NCI-H1417 (cell line): ENCODE data around the gene RIMBP3C.
"Not testable (repeated sequence)": the region's sequence is repeated elsewhere in the genome, so short reads cannot be mapped to it uniquely, and the experiment has no call there.

Experiments
- DNase-seq, 3 experiments: peaks; one replicate each; lab custom pipeline; 2025; lab: John Stamatoyannopoulos, UW

RIMBP3C gene

DNA sequence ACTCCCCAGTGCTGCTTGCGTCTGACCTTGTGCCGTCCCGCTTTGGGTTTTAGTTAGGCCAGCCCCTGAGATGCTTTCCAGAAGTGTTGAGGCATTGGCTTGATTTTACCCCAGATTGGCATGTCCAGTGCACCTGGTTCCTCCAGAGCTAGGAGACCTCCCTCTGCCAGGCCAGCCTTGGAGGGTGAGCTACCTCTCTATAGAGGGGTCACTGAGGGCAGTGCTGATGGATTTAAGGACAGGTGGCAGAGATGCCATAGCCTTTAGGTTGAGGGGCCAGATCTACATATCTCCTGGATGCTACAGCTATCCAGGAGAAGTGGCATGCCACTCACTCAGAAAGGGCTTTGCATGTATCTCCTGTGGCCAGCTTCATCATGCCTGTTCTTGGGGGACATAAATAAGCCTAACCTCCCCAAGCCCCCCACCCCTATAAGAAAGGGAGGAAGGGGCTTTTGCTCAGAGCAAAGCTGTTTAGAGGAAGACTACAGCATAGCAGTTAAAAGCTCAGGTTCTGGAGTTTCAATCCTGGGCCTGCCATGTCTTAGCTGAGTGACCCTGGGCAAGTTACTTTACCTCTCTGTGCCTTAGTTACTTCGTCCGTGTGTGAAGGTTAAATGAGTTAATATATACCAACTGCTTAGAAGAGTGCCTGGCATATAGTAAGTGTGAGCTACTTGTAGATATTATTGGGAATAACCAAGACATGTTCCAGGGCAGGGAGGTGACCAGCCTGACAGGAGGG lies 22.7 kb upstream of the RIMBP3C start:
- no peak for DNase-seq

DNA sequence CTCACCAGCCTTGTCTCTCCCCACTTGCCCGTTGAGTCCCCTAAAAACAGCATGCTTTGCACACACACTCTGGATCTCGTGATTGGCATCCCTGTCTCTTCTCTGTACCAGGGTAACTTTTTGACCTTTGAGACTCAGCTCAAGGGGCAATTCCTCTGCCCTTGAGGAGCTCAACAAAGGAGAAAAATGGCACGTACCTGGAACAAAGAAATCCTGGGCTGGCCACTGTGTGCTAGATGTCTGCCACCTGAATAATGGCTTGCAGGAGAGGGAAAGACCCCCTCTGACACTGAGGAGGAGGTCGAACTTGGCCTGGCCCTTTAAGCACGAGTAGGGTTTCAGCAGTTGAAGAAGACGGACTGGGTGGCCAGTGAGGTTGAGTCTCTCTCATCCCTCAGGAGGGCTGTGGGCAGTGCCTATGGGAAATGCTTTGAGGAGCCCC lies 22.1 kb upstream of the RIMBP3C start:
- DNase-seq, result no peak

DNA sequence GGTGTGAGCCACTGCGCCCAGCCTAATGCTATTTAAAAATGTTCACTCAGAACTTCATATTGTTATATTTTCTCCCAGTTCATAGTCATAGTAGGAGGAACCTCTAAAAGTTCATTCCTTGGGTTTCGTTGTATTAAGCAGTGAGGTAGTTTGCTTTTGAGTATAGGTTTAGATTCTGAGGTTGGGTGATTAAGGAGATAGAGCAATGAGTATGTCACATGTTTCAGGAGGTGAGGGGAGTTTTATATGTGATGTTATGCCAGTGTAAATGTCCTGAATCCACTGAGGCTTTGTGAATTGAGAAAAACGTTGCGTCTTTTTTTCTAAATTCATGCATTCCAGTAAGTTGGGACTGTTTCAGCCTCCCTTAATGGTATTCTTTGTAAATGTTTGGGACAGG lies 20.4 kb upstream of the RIMBP3C start:
- DNase-seq, result no peak

DNA sequence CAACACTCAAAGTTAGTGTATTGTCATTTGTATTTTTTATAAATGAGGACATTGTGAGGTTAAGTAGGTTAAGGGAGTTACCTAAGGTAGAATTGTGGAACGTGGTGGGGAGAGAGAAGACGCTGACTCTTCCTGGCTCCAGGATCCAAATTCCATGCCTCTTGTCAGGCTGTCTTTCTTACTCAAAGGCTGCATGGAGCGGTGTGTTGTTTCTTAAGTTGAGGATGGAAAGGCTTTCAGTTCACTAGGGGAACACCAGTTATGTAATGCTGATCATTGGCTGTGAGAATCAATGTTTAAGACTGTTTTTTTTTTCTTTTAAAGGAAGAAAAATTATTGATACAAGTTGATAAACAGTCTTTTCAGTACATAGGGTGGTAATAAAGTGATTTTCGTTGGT lies 19.1 kb upstream of the RIMBP3C start:
- no peak for DNase-seq

DNA sequence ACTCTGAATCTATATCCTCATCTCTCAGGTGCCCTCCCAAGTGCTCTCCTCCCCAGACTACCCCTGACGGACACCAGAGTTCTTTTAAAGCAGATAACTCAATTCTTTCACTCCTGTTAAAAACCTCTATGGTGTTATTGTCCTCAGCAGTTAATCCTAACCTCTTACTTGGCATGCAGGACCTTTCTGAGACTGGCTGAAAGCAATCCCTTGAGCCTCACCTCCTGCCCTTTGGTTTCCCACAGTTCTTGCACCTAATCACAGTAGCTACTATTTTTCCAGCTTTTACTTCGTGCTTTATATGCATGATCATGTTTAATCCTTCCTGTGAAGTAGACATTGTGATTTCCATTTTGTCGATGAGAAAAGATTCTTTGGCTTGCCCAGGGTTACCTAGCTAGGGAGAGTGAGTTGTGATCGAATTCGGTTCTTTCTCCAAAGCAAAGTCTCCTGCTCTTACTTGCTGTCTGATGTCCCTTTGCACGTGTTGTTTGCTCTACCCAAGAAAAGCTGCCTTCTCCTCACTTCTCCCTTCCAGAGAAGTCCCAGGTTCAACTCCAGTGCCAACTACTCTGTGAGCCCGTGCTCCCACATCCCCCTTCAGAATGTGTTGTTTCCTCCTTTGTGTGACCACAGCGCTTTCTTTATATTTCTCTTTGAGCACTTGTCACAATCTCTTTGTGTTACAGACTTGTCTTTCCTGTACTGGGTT lies 18.4 kb upstream of the RIMBP3C start:
- no peak for DNase-seq

DNA sequence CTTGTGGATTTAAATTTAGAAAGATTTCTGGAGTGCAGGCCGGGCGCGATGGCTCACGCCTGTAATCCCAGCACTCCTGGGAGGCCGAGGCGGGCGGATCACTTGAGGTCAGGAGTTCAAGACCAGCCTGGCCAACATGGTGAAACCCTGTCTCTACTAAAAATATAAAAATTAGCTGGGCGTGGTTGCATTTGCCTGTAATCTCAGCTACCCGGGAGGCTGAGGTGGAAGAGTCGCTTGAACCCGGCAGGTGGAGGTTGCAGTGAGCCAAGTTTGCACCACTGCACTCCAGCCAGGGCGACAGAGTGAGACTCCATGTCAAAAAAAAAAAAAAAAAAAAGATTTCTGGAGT lies 17.8 kb upstream of the RIMBP3C start:
- DNase-seq, result not testable (repeated sequence)

DNA sequence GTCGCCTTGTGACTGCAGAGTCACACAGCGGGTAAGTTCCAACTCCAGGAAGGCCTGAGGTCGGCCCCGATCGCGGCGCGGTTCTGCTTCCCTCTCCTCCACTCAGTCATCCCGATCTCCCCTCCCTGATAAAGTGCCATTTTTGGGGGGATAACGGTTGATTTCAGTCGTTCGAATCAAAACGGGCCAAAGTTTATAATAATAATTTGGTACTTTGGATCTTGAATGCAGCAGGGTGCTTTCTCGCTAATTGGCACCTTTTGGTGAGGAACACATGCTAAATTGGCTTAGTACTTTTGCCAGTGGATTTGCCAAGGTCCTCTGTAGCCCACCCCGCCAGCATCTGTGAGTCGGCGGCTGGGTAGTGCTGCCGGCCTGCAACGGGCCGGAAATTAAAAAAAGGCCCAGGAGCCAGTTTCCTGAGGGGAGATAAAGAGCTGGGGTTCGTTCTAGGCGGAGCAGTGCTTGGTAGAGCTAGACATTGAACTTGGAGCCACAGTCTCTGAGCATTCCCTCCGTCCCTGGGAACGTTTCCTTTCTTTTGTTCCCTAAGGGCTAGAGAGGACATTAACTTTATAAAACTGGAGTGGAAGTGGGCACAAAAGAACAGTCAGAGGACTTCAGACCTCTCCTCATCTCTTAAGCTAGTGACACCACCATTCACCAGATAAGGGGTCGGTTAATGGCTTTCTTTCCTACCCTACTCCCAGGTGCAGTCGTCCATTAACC lies 17.2 kb upstream of the RIMBP3C start:
- peak in 1 of 3 experiments; percentile 38 for DNase-seq

DNA sequence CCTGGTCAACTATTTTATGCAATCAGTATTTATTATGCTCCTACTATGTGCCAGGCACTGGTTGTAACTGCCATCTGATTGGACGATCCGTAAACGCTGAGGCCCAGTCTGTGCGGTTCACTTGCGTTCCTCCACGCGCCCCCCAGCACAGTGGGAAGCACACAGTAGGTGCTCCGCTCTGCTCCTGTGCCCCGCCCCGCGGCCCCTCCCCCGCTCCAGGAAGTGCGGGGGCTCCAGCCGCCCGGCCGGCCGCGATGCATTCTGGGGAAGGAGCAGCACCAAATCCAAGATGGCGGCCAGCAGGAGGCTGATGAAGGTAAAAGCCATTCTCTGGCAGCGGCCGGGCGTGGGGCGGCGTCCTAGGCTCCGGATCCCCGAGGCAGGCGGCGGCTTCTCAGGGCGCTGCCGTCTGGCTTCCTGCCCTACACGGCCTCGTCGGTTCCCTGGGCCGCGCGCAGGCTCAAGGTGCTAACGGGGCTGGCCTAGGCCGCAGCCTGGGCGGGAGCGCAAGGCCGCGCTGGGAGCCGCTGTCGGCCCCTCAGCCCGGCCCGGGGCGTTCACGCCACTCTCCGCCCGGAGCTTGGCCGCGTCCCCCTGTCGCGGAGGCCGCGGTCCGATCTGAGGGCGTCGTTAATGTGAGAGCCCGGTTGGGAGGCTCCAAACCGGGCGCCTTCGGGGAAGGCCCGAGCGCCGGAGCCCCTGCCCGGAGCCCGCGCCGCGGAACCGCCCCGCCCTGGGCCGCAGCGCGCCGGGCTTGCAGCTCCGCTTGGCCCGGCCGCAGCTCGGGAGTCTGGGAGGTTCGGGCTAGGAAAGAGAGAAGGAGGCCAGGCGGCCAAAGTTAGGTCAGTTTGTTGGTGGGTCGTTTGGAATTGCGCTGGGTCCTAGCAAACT lies 16.4 kb upstream of the RIMBP3C start, which contains the start of gene UBE2L3:
Gene UBE2L3, plus strand, starts transcription at position 259 of the 891 bp plus-strand sequence. Its CDS starts 31 bp downstream, at position 290.
- DNase-seq, result peak; percentile 62 to 78 (median 72)

DNA sequence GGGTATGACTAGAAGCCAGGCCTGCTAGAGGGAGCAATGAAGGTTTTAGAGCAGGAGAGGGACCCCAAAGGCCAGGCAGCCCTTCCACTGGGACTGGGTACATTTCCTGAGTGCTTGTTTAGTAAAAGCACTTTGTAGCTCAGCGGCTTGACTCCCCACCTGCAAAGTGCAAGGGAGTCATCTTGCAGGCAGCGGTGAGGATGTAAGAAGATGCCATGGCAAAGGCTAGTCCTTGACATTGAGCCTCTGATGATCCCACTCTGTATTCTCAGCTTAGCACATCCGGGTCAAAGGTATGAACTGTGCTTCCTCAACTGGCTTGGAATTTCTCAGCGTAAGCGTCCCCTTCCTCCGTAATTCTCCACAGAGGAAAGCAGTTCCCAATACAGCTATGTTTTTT lies 13.2 kb upstream of the RIMBP3C start:
- DNase-seq, result no peak

DNA sequence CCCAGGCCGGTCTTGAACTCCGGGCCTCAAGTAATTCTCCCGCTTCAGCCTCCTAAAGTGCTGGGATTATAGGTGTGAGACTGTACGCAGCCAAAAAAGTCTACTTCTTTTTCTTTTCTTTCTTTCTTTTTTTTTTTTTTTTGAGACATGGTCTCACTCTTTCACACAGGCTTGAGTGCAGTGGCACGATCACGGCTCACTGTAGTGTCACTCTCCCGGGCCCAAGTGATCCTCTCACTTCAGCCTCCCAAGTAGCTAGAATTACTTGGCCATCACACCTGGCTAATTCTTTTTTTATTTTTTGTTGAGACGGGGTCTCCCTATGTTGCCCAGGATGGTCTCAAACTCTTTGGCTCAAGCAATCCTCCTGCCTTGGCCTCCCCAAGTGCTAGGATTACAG lies 12.7 kb upstream of the RIMBP3C start:
- DNase-seq, result no peak

DNA sequence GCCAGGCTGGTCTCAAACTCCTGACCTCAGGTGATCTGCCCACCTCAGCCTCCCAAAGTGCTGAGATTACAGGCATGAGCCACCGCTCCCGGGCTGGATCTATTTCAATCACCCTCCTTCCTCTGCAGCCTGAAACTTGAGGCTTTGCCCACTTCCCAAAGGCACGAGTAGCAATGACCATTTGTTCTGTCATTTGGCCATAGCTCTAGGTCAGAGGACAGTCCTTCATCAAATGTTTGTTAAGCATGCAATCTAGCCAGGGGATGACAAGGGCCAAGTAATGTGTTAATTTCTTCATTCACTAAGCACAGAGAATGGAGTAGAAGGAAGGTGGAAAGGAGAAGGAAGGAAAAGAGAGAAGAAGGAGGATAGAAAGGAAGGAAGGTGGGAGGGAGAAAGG lies 9.4 kb upstream of the RIMBP3C start:
- not testable (repeated sequence) for DNase-seq

DNA sequence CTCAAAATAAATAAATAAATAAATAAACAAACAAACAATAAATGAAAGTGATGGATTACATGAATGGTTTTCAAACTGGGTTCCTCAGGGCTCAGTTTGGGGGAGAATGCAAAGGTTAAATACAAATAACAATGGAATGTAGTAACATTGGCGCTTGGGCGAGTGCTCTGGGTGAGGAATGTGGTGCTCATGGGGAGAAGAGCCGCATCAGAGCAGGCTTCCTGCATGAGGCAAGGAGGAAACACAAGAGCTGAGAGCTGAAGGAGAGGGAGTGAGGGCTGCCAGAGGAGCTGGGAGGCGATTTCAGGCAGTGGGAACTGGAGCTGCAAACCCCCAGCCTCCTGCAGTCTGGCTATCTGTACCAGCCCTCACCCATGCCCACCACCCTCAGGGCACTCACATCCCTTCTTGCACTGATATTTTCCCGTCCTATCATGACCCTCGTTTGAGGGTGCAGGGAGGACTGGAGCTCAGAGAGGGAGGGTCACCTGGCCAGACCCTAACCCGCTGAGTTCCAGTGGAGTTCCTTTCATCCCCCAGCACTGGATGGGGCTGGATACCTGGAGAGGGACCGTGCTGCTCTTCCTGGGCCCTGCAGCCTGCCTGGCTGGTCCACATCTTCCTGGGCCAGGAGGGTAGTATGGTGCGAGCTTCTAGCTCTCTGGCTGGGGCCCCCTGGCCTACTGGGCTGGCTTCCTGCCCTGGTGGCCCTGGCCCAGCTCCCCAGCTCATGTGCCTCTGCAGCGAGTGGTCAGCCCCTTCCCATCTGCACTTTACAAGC lies 8.3 kb upstream of the RIMBP3C start:
- DNase-seq, result not testable (repeated sequence)

DNA sequence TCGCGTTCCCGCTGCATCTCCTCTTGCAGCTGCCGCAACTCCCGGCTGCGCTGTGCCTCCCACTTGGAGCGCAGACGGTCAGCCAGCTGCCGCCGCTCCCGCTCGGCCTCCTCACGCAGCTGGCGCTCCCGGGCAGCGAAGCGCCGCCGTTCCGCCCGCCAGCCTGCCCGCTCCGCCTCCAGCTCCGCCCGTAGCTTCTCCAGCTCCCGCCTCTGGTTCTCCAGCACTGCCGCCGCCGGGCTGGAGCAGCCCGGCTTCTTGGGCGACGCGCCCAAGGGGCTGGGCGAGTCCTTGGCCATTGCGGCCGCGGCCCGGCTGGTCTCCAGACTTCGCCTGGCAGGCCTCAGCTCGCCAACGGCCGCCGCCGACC lies 598 bp downstream of the RIMBP3C start:
- not testable (repeated sequence) for DNase-seq

DNA sequence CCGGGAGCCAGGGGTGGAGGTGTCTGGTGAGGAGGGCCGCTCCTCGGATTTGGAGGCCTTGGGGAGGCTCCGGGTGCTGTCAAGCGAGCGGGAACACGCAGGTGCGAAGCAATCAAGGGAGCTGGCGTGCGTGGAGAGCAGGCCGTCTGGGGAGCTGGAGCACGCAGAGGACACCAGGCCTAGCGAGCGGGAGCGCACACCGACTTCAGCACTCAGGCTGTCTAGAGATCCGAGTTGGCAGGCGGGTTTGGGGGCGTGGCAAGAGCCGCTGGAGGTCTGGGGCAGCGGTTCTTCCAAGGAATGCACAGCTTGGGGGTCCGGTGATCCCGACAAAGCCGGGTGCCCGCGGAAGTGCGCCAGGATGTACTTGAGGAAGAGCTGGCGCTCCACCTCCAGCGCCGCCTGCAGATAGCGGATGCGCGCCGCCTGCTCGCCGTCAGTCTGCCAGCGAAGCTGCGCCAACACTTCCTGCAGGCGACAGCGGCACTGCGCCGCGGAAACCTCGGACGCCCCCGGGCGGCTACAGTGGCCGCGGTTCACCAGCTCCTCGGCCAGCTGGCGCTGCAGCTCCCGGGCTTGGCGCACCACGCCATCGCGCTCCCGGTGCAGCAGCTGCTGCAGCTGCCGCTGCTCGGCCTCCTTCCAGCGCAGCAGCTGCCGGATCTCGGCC lies 1.1 kb downstream of the RIMBP3C start:
- not testable (repeated sequence) for DNase-seq

DNA sequence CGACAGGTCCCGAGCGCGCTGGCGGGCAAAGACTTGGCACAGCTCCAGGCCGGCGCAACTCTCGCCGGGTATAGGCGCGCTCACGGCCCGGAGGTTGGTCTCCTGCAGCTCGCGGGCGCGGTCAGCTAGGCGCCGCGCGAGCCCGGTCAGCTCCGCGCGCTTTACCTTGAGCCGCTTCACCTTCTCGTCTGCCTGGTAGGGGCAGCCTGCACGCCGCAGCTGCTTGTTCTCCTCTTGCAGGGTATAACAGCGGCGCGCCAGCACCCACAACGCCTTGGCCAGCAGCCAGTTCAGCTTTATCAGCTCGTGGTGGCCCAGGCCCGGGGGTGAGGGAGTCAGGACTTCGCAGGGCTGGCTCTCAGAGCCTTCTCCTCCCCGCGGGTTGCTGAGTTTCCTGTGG lies 1.7 kb downstream of the RIMBP3C start:
- DNase-seq, result not testable (repeated sequence)

DNA sequence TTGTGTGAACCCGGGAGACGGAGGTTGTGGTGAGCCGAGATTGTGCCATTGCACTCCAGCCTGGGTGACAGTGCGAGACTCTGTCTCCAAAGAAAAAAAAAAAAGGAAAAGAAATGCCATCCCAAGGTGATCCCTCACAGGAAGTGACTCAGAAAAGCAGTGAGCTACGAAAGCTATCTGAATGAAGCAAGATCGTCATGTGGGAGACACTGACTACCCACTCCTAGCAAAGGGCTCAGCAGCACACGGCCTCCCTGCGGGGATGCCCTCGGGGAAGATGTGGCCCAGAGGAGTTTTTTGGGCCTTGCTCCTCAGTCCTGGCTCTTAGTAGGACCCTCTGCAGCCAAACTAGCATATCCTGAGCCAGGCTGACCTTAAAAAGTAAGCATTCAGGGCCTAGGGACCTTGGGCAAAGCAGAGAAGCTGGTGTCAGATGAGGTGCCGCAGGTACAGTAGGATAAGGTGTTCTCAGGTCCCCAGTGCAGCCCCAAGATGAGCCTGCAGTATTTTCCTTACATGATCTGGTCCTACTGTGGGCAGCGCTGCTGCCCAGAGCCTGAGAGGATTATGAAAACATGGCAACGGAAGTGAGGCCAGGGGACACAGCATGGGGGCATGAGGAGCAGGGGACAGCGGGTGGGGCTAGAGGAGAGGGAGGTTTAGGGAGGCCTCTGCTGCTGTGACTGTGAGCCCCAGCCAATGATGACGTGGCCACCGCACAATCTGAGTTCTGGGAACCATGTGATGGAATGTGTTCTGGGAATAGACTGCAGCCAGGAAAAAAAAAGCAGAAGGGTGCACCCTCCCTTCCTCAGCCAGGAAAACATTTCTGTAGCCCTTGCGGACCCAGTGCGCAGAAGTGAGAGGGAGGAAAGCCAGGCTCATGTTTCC lies 6.6 kb downstream of the RIMBP3C start:
- DNase-seq, result not testable (repeated sequence)

DNA sequence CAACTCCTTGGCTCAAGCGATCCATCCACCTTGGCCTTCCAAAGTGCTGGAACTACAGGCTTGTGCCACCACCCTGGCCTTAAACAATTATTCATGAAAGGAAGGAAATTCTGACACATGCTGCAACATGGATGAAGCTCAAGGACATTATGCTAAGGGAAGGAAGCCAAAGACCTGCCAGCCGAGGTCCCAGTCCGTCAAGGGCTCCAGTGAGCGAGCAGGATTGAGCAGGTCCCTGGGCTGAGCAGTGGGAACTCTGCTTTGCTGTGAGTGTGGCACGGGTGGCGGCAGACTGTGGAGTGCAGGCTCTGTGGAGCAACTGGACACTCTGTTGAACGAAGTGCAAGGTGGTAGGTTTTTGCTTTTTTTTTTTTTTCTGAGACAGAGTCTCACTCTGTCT lies 11.4 kb downstream of the RIMBP3C start:
- DNase-seq, result not testable (repeated sequence)

DNA sequence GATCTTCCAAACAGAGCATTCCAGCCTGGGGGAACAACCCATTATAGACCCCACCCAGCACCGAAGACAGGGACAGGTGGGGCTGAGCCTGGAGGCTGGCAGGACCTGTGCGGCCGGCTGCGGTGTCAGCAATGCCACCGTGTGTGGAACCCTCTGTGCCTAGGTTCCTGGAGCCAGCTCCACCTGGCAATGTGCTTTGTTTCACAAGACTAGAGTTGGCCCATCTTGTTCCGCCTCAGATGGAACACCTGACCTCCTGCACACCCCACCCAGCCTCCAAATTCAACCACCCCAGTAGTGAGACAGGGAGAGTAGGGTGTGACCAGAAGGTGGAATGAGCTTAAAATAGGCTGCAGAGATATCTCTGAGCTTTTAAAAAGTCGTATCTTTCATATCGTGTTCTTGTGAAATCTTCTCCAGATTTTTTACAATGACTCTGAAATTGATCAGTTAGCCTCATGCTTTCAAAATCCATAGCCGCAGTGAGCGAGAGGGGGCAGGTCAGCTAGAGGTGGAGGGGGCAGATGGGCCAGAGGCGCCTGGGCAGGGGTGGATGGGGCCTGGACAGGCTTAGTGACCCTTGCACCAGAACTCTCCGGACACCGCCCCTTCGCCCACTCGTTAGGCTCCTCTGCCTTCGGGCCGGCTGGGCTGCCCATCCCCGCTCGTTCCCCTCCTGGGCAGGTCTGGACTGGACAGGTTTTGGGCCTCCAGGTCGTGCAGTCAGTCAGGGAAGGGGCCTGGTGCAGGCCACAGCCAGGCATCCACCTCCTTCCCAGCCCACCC lies 18.2 kb downstream of the RIMBP3C start:
- DNase-seq, result not testable (repeated sequence)
